Activated CD8-positive, alpha-beta memory T cell treated with anti-CD3 and anti-CD28 coated beads for 36 hours (primary cell): ENCODE results near the gene SEMA6A. TPM values are rescaled to one million over a fixed set of nuclear protein-coding genes. Genes with fewer than 3 reads are reported as not detected.

ENCODE experiments used
- CTCF ChIA-PET: fragments of 350-600 bp; sonication (Branson Sonifier 250); formaldehyde crosslinking; loops from one replicate; lab custom pipeline; 2021; ENCODE audit warnings: antibody characterized with exemption; lab: Charles Lee
- POLR2A ChIA-PET: fragments of 350-600 bp; sonication (Branson Sonifier 250); formaldehyde crosslinking; loops from one replicate; lab custom pipeline; 2021; ENCODE audit warnings: antibody characterized with exemption; lab: Charles Lee
- total RNA-seq, 2 experiments: library from RNA; stranded (reverse); gene quantifications; one replicate each; pipeline ENCODE4 v1.2.3, GENCODE V29; 2021

The SEMA6A gene
- total RNA-seq, 2 experiments from 2014 or later: not detected

DNA sequence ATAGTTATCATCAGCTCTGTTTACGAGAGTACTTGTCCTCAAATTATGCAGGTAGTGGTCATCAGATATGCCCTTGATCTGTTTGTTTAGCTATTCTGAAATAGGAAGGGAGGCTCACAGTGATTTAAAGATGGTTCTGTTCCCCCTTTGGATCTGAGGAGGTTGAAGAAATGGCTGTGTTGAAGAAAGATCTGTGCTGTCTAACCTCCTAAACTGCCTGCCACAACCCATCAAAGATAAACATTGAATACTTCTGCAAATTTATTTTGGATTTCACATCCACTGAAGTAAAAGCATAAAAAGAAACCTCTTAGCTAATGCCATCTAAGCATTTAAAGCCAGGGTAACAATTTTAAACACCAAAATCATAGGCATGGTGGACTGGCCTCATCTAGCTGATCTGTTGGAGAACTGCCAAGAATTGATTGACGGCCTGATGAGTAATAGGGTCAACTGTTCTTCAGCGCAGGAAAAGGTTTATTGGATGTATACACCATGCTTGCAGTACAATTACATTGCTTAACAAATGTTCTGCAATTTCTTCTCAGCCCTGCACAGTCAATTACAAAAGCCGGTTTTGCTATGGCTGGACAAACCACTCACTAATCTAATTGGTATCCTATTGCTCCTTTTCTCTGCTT is 97.6 kb downstream of the SEMA6A start:
- POLR2A ChIA-PET: no interaction called here

DNA sequence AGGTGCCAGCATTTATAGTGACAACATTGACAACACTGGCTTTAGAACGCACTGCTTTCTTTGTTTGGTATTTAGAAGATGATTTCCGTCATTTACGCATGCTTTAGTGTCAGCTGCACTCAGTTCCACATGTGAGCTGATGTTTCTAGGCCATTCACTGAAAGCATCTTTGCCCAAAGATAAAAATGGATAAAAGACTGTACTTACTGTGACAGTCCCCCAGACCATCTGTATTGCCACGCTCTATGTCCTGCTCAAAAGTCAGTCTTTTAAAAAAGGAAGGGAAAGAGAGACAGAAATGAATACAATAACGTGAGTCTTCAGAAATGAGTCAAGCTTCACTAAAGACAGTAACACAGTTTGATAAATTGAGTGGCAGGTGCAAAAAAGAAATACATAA is 99.3 kb downstream of the SEMA6A start:
- CTCF ChIA-PET: no interaction called here
- POLR2A ChIA-PET: no interaction called here

More for the DNA sequence above, 97.6 kb downstream of the SEMA6A start:
- CTCF ChIA-PET: no interaction called here

- POLR2A ChIA-PET: no interaction called here
- CTCF ChIA-PET: no interaction called here
Observed at GRCh38 chr5:116473706-116474105, 100.9 kb downstream of the SEMA6A start.

- CTCF ChIA-PET: no interaction called here
- POLR2A ChIA-PET: no interaction called here
Observed at GRCh38 chr5:116472274-116472673, 102.3 kb downstream of the SEMA6A start.

- CTCF ChIA-PET: no interaction called here
- POLR2A ChIA-PET: no interaction called here
Observed at GRCh38 chr5:116469631-116470030, 105.0 kb downstream of the SEMA6A start.

DNA sequence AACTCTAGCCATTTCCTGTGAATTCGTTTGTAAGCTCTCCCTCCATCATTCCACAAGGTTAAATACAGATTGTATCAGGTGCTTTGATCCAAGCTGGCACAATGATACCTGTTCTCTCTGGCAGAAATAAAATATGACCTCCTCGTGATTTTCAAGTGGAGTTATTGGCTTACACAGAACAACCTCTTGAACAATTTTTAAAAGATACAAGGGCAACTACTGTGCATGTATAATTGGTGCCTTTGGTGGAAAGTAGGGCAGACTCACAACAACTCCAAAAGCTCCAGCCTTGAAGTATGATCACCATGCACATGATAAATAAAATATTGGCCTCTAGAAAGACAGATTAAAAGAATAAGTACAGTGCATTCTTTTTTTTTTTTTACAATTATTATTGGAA is 106.0 kb downstream of the SEMA6A start:
- ChIA-PET POLR2A (no interaction called here), CTCF (no interaction called here)

DNA sequence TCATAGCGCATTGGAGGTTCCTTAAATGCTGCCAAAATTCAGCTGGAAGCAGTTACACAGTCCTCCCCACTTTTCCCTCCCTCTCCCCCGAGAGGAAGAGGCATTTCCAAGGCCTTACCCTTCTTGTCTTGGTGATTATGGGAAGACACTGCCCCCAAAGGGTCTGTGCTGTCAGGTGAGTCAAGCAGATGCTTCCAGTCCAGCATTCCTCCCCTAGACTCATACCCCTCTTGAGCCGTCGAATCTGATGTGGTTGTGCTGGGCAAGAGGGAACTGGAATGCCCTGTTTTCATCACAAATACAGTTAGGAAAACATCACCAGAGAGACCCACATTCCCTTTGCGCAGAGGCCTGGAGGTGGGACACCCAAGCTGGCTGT is 107.2 kb downstream of the SEMA6A start:
- CTCF ChIA-PET: no interaction called here
- POLR2A ChIA-PET: no interaction called here

- POLR2A ChIA-PET: no interaction called here
- CTCF ChIA-PET: no interaction called here
Observed at GRCh38 chr5:116466727-116467464, 107.7 kb downstream of the SEMA6A start.

- ChIA-PET CTCF (interaction anchor here (0.6 kb wide), 1 partner anchor 10 kb away, joined by 3 read pairs; no protein-coding TSS in a partner anchor), POLR2A (no interaction called here)
Observed at GRCh38 chr5:116465411-116465810, 109.2 kb downstream of the SEMA6A start.

- POLR2A ChIA-PET: no interaction called here
- CTCF ChIA-PET: no interaction called here
Observed at GRCh38 chr5:116464144-116464708, 110.4 kb downstream of the SEMA6A start.

GRCh38 chr5:116462500-116462899 is 112.1 kb downstream of the SEMA6A start:
- ChIA-PET CTCF (no interaction called here), POLR2A (no interaction called here)

- POLR2A ChIA-PET: no interaction called here
- CTCF ChIA-PET: no interaction called here
Observed at GRCh38 chr5:116459301-116459700, 115.3 kb downstream of the SEMA6A start.

DNA sequence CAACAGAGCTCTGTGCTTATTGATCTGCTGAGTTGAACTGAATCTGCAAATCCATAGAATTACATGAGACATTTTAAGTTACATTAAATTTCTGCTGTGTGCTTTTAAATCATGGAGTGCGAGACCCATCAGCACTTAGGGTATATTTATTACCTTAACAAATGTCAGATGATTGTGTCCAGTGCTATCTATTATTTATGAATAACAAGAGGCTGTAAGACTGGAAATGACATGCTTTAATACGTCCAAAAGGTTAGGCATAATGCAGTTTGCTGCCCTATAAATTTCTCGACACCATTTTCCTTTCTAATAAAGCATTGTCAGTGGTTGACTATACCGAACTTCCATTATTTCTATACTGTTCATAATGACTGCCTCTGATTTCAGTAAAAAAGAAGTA is 117.6 kb downstream of the SEMA6A start:
- CTCF ChIA-PET: no interaction called here
- POLR2A ChIA-PET: no interaction called here

DNA sequence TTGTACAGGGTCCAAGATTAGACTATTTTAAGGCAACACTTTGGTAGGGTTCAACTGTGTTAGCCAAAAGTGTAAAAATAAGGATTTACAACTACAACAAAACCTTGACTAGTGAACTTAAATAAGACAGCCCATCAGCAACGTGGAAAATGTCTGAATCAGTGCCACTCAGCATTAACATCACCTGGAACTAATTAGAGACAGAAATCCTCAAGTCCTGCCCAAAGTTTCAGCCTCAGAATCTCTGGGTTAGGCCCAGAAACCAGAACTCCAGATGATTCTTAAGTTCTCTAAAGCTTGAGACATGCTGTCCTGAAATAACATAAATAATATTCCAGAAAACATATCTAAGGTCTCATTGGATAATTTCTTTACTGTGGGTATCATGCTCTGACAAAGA is 118.6 kb downstream of the SEMA6A start:
- ChIA-PET POLR2A (no interaction called here), CTCF (interaction anchor here (0.7 kb wide), 1 partner anchor 10 kb away, joined by 3 read pairs; no protein-coding TSS in a partner anchor)

- ChIA-PET POLR2A (no interaction called here), CTCF (no interaction called here)
Observed at GRCh38 chr5:116455061-116455460, 119.6 kb downstream of the SEMA6A start.

GRCh38 chr5:116454417-116454927 is 120.2 kb downstream of the SEMA6A start:
- ChIA-PET POLR2A (no interaction called here), CTCF (no interaction called here)

GRCh38 chr5:116453988-116454411 is 120.6 kb downstream of the SEMA6A start:
- CTCF ChIA-PET: no interaction called here
- POLR2A ChIA-PET: no interaction called here

DNA sequence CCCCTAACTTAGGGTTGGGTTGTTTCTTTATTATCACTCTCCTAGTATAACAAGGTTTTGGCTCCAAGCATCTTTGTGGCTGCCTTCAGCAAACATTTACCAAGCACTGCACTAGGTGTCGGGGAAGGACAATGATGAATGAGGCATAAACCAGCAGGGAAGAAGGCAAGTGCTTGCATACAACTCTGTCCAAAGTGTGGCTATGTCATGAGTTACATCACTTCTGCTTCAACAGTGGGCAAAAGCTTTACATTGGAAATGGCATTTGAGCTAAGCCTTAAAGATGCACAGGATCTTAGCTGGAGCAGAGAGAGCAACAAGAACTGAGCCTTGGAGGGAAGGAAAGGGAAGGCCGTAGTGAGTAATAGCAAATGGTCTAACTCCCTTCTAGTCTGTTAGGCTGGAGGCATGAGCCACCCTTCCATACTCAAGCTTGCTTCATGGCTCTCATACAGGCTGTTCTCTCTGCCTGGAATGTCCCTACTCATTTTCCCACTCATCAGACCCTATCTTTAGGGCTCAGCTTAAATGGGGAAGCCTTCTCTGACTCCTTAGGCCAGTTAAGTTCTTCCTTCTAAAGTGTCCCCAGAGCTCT is 121.8 kb downstream of the SEMA6A start:
- CTCF ChIA-PET: no interaction called here

DNA sequence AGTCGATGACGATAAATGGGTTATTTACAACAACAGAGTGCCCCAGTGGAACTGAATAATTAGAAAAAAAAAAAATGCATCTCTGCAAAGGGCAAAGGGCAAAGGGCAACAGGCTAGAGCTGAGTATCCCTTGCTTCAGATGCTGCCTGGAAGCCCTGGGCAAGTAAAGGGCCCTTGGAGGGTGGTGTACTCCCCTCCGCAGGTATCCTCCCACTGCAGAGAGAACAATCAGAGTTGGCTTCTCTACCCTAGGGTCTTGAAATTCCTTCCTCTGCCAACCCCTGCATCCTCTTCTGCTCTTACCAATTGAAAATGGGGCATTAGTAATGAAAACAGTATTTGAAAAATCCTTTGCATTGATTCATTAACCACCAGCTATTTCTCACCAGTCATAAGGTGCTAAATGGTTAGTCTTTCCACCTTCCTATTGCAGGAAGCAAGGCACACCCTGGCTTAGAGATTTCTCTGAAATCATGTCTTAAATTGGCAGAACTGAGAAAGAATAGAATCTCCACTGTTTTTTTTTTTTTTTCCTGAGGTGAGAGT is 122.6 kb downstream of the SEMA6A start:
- ChIA-PET CTCF (no interaction called here), POLR2A (no interaction called here)

More for the DNA sequence above, 121.8 kb downstream of the SEMA6A start:
- POLR2A ChIA-PET: no interaction called here

DNA sequence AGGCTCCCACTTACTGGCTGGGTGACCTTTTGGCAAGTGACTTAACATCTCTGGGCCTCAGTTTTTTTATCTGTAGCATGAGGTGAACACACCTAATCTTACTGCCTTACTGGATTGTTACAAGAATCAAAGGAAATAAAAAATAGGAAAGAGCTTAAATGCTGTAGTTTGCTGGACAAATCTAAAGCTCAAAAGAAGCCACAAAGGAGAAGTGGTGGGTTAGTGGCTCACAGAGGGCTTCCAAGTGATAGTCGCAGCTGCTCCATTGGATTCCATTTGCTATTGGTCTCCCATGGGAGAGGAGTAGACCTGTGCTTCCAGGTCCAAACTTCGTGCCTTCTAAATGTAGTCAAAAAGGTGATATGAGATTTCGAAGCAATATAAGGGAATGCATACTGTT is 123.6 kb downstream of the SEMA6A start:
- ChIA-PET CTCF (no interaction called here), POLR2A (no interaction called here)
